HFFc6 (cell line): ENCODE data around the gene YPEL4. TPM values are rescaled to one million over a fixed set of nuclear protein-coding genes. Genes with fewer than 3 reads are reported as not detected.

Source experiments
- DNase-seq: peaks from one replicate; pipeline ENCODE4 v3.0.0-alpha.2; 2018
- H3K27ac Mint-ChIP-seq: 2 replicates; pipeline ENCODE4 v1.8.0; 2020; ENCODE audit warnings: mild to moderate bottlenecking, mixed read lengths
- H3K27me3 Mint-ChIP-seq: 2 replicates; pipeline ENCODE4 v1.8.0; 2021; ENCODE audit warnings: mild to moderate bottlenecking, moderate library complexity, mixed read lengths; ENCODE audit not compliant: insufficient read depth
- H3K36me3 Mint-ChIP-seq: 2 replicates; pipeline ENCODE4 v1.8.0; 2021; ENCODE audit warnings: low read depth, mixed read lengths
- H3K4me1 Mint-ChIP-seq: 2 replicates; pipeline ENCODE4 v1.8.0; 2020; ENCODE audit warnings: low read depth, mixed read lengths
- H3K4me3 Mint-ChIP-seq: 2 replicates; pipeline ENCODE4 v1.8.0; 2020; ENCODE audit warnings: mild to moderate bottlenecking, moderate library complexity, mixed read lengths
- H3K9me3 Mint-ChIP-seq: 2 replicates; pipeline ENCODE4 v1.8.0; 2020; ENCODE audit warnings: mild to moderate bottlenecking, mixed read lengths
- CTCF ChIP-seq: fragments of 200-600 bp; sonication (generic); IDR thresholded peaks from 2 replicates; pipeline ENCODE4 v1.5.0; 2021; ENCODE audit warnings: antibody characterized with exemption, mild to moderate bottlenecking
- total RNA-seq, 6 experiments: library from RNA; stranded (reverse); fragmentation: NEBNext Ultra II Directional; extraction: Animal tissue kit (Norgen Biotek cat#: 25700); gene quantifications; 2 replicates in 1 of 6; 3 replicates in 5 of 6; pipeline ENCODE4 v1.2.3, GENCODE V29; 2021

Gene YPEL4
- total RNA-seq, 6 experiments from 2014 or later, result 0.14 to 0.48 (median 0.28) TPM; not detected in 1

- Mint-ChIP-seq H3K36me3 (no peaks in the 10 kb centered on the region), H3K9me3 (no peaks in the 10 kb centered on the region), H3K4me3 (peak overlapping the region; percentile 82), H3K27me3 (peaks cover 30% of the 10 kb centered on the region), H3K27ac (peak overlapping the region; percentile 70), H3K4me1 (peaks cover 66% of the 10 kb centered on the region)
- no peak for TF ChIP-seq CTCF
- DNase-seq, result no peak
These were observed 644 bp downstream of the YPEL4 start for GRCh38 chr11:57648801-57649735.

GRCh38 chr11:57647960-57648800 lies 1.5 kb downstream of the YPEL4 start:
- DNase-seq, result no peak
- no peaks in the 10 kb centered on the region for H3K9me3 Mint-ChIP-seq
- peak overlapping the region; percentile 82 for H3K4me3 Mint-ChIP-seq
- peaks cover 30% of the 10 kb centered on the region for H3K27me3 Mint-ChIP-seq
- H3K36me3 Mint-ChIP-seq, result peaks cover 8% of the 10 kb centered on the region
- TF ChIP-seq CTCF, result no peak
- H3K4me1 Mint-ChIP-seq, result peaks cover 74% of the 10 kb centered on the region
- H3K27ac Mint-ChIP-seq, result peak overlapping the region; percentile 23; the same call in 1 of the 2 replicates

GRCh38 chr11:57647372-57647771 lies 2.3 kb downstream of the YPEL4 start:
- no peak for DNase-seq
- H3K4me3 Mint-ChIP-seq, result peak overlapping the region; percentile 82; the same call in 1 of the 2 replicates
- peaks cover 82% of the 10 kb centered on the region for H3K4me1 Mint-ChIP-seq
- H3K27me3 Mint-ChIP-seq, result peaks cover 30% of the 10 kb centered on the region
- no peaks in the 10 kb centered on the region for H3K9me3 Mint-ChIP-seq
- H3K36me3 Mint-ChIP-seq, result peaks cover 13% of the 10 kb centered on the region
- no peak for TF ChIP-seq CTCF
- H3K27ac Mint-ChIP-seq, result no peak overlapping the region

GRCh38 chr11:57646799-57647303 lies 2.9 kb downstream of the YPEL4 start:
- no peak for TF ChIP-seq CTCF
- no peaks in the 10 kb centered on the region for H3K9me3 Mint-ChIP-seq
- peaks cover 30% of the 10 kb centered on the region for H3K27me3 Mint-ChIP-seq
- no peak for DNase-seq
- H3K27ac Mint-ChIP-seq, result no peak overlapping the region; the same call in 1 of the 2 replicates
- H3K4me3 Mint-ChIP-seq, result peak overlapping the region; percentile 58
- H3K36me3 Mint-ChIP-seq, result peaks cover 13% of the 10 kb centered on the region
- H3K4me1 Mint-ChIP-seq, result peaks cover 84% of the 10 kb centered on the region

GRCh38 chr11:57646194-57646798 lies 3.4 kb downstream of the YPEL4 start:
- TF ChIP-seq CTCF, result no peak
- Mint-ChIP-seq H3K9me3 (no peaks in the 10 kb centered on the region), H3K4me1 (peaks cover 89% of the 10 kb centered on the region), H3K4me3 (no peak overlapping the region), H3K27ac (peak overlapping the region; percentile 13; the same call in 1 of the 2 replicates), H3K27me3 (peaks cover 30% of the 10 kb centered on the region), H3K36me3 (peaks cover 13% of the 10 kb centered on the region)
- DNase-seq, result no peak
